OCI-LY1 (cell line): ENCODE data around the gene GPR42.
"Not testable (repeated sequence)": the region's sequence is repeated elsewhere in the genome, so short reads cannot be mapped to it uniquely, and the experiment has no call there.

Experiments
- H2AFZ ChIP-seq: fragments of 200-600 bp; sonication (generic), shearing (Covaris generic); 2 replicates; pipeline ENCODE4 v1.6.0; 2014; ENCODE audit warnings: antibody characterized with exemption, mild to moderate bottlenecking, low read length
- H3F3A ChIP-seq: fragments of 200-600 bp; sonication (generic), shearing (Covaris generic); 2 replicates; pipeline ENCODE4 v1.6.0; 2014; ENCODE audit warnings: mild to moderate bottlenecking, antibody characterized with exemption, low read length, moderate library complexity; ENCODE audit not compliant: insufficient read depth
- H3K27ac ChIP-seq: fragments of 200-600 bp; sonication (generic); 2 replicates; pipeline ENCODE4 v1.5.1; 2014; ENCODE audit warnings: low read length, mixed run types, mild to moderate bottlenecking, low read depth; ENCODE audit not compliant: poor library complexity, severe bottlenecking
- H3K27me3 ChIP-seq: fragments of 200-600 bp; sonication (generic); 2 replicates; pipeline ENCODE4 v1.6.0; 2014; ENCODE audit warnings: antibody characterized with exemption, mild to moderate bottlenecking, low read length, moderate library complexity; ENCODE audit not compliant: insufficient read depth
- H3K36me3 ChIP-seq: fragments of 200-600 bp; sonication (generic); 2 replicates; pipeline ENCODE4 v1.6.1; 2014; ENCODE audit warnings: mild to moderate bottlenecking, antibody characterized with exemption, low read length, moderate library complexity, mixed read lengths; ENCODE audit not compliant: insufficient read depth
- H3K4me1 ChIP-seq: fragments of 200-600 bp; sonication (generic); 2 replicates; pipeline ENCODE4 v1.5.1; 2014; ENCODE audit warnings: mild to moderate bottlenecking, low read length, moderate library complexity; ENCODE audit not compliant: insufficient read depth, severe bottlenecking
- H3K4me2 ChIP-seq: fragments of 200-600 bp; sonication (generic), shearing (Covaris generic); 2 replicates; pipeline ENCODE4 v1.6.1; 2014; ENCODE audit warnings: low read length
- H3K4me3 ChIP-seq: fragments of 200-600 bp; sonication (generic); 2 replicates; pipeline ENCODE4 v1.5.1; 2014; ENCODE audit warnings: low read length, low read depth, mild to moderate bottlenecking, mixed read lengths; ENCODE audit not compliant: poor library complexity, severe bottlenecking
- H3K79me2 ChIP-seq: fragments of 200-600 bp; shearing (Covaris generic); 2 replicates; pipeline ENCODE4 v1.6.1; 2016; ENCODE audit warnings: mixed run types, low read length, mixed read lengths; ENCODE audit not compliant: insufficient read depth
- H3K9ac ChIP-seq: fragments of 200-600 bp; sonication (generic), shearing (Covaris generic); 2 replicates; pipeline ENCODE4 v1.6.1; 2014; ENCODE audit warnings: mild to moderate bottlenecking, low read length, mixed read lengths
- H3K9me2 ChIP-seq: fragments of 200-600 bp; sonication (generic), shearing (Covaris generic); 2 replicates; pipeline ENCODE4 v1.6.1; 2014; ENCODE audit warnings: low read depth, mild to moderate bottlenecking, low read length, mixed read lengths
- H3K9me3 ChIP-seq: fragments of 200-600 bp; shearing (Covaris generic); 2 replicates; pipeline ENCODE4 v1.6.1; 2014; ENCODE audit warnings: low read length, mixed read lengths
- H4K20me1 ChIP-seq: fragments of 200-600 bp; sonication (generic), shearing (Covaris generic); 2 replicates; pipeline ENCODE4 v1.6.0; 2016; ENCODE audit warnings: mild to moderate bottlenecking, low read length; ENCODE audit not compliant: insufficient read depth
- EZH2 ChIP-seq: fragments of 200-600 bp; sonication (generic), shearing (Covaris generic); IDR thresholded peaks from 2 replicates; pipeline ENCODE4 v1.8.0; 2017; ENCODE audit warnings: borderline replicate concordance, mixed run types, mild to moderate bottlenecking, antibody characterized with exemption, low read length, moderate library complexity, mixed read lengths
- TF ChIP-seq, protein P1 (sequence below): fragments of 200-600 bp; sonication (generic), shearing (Covaris generic); IDR thresholded peaks from 2 replicates; pipeline ENCODE4 v1.5.1; 2017; ENCODE audit warnings: mild to moderate bottlenecking, antibody characterized with exemption, low read length, moderate library complexity, mixed read lengths

GPR42 gene

DNA sequence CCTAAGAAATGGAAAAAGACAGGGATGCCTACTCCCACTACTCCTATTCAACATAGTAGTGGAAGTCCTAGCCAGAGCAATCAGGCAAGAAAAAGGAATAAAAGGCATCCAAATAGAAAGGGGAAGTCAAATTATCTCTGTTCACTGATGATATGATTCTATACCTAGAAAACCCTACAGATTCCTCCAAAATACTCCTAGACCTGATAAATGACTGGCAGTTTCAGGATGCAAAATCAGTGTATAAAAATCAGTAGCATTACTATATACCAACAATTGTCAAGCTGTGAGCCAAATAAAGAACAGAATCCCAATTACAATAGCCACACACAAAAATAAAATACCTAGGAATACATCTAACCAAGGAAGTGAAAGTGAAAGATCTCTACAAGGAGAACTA is 1.3 kb upstream of the GPR42 start:
- Histone ChIP-seq H3K9ac (no peak overlapping the region), H3K79me2 (no peaks in the 10 kb centered on the region), H3K27ac (no peak overlapping the region), H3K4me2 (no peak overlapping the region), H3K36me3 (no peaks in the 10 kb centered on the region), H3K4me1 (no peaks in the 10 kb centered on the region), H4K20me1 (no peaks in the 10 kb centered on the region), H3K27me3 (no peaks in the 10 kb centered on the region), H2AFZ (no peak overlapping the region), H3F3A (no peaks in the 10 kb centered on the region), H3K9me3 (no peaks in the 10 kb centered on the region), H3K9me2 (no peaks in the 10 kb centered on the region), H3K4me3 (no peak overlapping the region)
- no peak for TF ChIP-seq EZH2

GRCh38 chr19:35373492-35373891 is 2.6 kb downstream of the GPR42 start:
- Histone ChIP-seq H3K27ac (no peak overlapping the region), H3K4me2 (no peak overlapping the region), H3F3A (no peaks in the 10 kb centered on the region), H3K4me1 (no peaks in the 10 kb centered on the region), H3K9ac (no peak overlapping the region), H3K9me2 (no peaks in the 10 kb centered on the region), H3K4me3 (no peak overlapping the region), H3K27me3 (peaks cover 3% of the 10 kb centered on the region; the same call in 1 of the 2 replicates), H3K36me3 (no peaks in the 10 kb centered on the region), H2AFZ (no peak overlapping the region), H3K9me3 (0 out of 2 replicates have a peak, but pooled peaks cover 2% of the 10 kb centered on the region), H3K79me2 (no peaks in the 10 kb centered on the region), H4K20me1 (no peaks in the 10 kb centered on the region)
- TF ChIP-seq, protein P1, sequence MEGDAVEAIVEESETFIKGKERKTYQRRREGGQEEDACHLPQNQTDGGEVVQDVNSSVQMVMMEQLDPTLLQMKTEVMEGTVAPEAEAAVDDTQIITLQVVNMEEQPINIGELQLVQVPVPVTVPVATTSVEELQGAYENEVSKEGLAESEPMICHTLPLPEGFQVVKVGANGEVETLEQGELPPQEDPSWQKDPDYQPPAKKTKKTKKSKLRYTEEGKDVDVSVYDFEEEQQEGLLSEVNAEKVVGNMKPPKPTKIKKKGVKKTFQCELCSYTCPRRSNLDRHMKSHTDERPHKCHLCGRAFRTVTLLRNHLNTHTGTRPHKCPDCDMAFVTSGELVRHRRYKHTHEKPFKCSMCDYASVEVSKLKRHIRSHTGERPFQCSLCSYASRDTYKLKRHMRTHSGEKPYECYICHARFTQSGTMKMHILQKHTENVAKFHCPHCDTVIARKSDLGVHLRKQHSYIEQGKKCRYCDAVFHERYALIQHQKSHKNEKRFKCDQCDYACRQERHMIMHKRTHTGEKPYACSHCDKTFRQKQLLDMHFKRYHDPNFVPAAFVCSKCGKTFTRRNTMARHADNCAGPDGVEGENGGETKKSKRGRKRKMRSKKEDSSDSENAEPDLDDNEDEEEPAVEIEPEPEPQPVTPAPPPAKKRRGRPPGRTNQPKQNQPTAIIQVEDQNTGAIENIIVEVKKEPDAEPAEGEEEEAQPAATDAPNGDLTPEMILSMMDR = no peak
- TF ChIP-seq EZH2 = no peak

- not testable (repeated sequence) for H3K4me3 ChIP-seq, H3K27ac ChIP-seq, H3K36me3 ChIP-seq, H3K4me2 ChIP-seq, H4K20me1 ChIP-seq, H2AFZ ChIP-seq, H3K27me3 ChIP-seq, H3K9ac ChIP-seq, H3K9me3 ChIP-seq, H3F3A ChIP-seq, H3K4me1 ChIP-seq, H3K79me2 ChIP-seq, H3K9me2 ChIP-seq
Measured at GRCh38 chr19:35374031-35374430, 3.2 kb downstream of the GPR42 start.

GRCh38 chr19:35375505-35376307 is 4.8 kb downstream of the GPR42 start:
- no peaks in the 10 kb centered on the region for H3F3A ChIP-seq
- H3K9me3 ChIP-seq = 0 out of 2 replicates have a peak, but pooled peaks cover 3% of the 10 kb centered on the region
- H3K79me2 ChIP-seq = no peaks in the 10 kb centered on the region
- H4K20me1 ChIP-seq = no peaks in the 10 kb centered on the region
- TF ChIP-seq, protein P1 = no peak
- TF ChIP-seq EZH2 = no peak
- no peak overlapping the region for H3K9ac ChIP-seq
- no peaks in the 10 kb centered on the region for H3K36me3 ChIP-seq
- no peak overlapping the region for H2AFZ ChIP-seq
- no peak overlapping the region for H3K4me2 ChIP-seq
- H3K4me3 ChIP-seq = no peak overlapping the region
- H3K9me2 ChIP-seq = no peaks in the 10 kb centered on the region
- peaks cover 3% of the 10 kb centered on the region; the same call in 1 of the 2 replicates for H3K27me3 ChIP-seq
- no peak overlapping the region for H3K27ac ChIP-seq
- H3K4me1 ChIP-seq = no peaks in the 10 kb centered on the region
